GM10266 (cell line): Measurements from ENCODE around the gene MGAT4C.

ENCODE experiments used
- DNase-seq: peaks from one replicate; pipeline ENCODE4 v3.0.0; 2012; ENCODE audit errors: extremely low spot score
- TF ChIP-seq, protein P1 (sequence below): IDR thresholded peaks from 2 replicates; pipeline ENCODE4 v1.5.1; 2012; ENCODE audit warnings: mild to moderate bottlenecking, low read depth; ENCODE audit not compliant: control insufficient read depth, insufficient read depth; ENCODE audit errors: missing control alignments

The MGAT4C gene

DNA sequence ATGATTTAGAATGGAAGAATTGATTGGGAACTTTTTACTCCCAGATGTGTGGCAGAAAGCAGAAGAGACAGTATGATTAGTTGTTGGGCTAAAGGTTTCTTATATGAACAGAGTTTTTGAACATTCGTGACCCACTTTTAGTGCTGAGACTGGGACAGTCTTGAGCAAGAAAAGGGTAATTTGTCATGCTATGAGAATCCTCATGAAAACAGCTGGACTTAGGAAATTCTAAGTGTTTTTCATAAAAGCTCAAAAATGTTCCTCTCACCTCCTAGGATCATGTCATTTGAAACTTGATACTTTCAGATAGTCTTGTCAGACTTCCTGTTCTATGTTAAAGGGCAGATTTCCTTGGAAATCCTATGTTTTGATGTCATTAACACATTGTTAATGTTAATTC, 86.1 kb downstream of the MGAT4C start:
- DNase-seq, result no peak
- TF ChIP-seq, protein P1, sequence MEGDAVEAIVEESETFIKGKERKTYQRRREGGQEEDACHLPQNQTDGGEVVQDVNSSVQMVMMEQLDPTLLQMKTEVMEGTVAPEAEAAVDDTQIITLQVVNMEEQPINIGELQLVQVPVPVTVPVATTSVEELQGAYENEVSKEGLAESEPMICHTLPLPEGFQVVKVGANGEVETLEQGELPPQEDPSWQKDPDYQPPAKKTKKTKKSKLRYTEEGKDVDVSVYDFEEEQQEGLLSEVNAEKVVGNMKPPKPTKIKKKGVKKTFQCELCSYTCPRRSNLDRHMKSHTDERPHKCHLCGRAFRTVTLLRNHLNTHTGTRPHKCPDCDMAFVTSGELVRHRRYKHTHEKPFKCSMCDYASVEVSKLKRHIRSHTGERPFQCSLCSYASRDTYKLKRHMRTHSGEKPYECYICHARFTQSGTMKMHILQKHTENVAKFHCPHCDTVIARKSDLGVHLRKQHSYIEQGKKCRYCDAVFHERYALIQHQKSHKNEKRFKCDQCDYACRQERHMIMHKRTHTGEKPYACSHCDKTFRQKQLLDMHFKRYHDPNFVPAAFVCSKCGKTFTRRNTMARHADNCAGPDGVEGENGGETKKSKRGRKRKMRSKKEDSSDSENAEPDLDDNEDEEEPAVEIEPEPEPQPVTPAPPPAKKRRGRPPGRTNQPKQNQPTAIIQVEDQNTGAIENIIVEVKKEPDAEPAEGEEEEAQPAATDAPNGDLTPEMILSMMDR, result no peak

DNA sequence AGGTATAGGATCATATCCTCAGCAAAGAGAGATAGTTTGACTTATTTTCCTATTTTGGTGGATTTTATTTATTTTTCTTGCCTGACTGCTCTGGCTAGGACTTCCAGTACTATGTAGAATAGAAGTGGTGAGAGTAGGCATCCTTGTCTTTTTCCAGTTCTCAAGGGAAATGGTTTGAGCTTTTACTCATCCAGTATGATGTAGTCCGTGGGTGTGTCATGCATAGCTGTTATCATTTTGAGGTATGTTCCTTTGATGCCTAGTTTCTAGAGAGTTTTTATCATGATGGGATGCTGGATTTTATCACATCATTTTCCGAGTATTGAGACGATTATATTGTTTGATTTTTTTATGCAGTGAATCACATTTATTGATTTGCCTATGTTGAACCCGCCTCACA, 97.2 kb downstream of the MGAT4C start:
- DNase-seq, result no peak
- TF ChIP-seq, protein P1, result no peak

DNA sequence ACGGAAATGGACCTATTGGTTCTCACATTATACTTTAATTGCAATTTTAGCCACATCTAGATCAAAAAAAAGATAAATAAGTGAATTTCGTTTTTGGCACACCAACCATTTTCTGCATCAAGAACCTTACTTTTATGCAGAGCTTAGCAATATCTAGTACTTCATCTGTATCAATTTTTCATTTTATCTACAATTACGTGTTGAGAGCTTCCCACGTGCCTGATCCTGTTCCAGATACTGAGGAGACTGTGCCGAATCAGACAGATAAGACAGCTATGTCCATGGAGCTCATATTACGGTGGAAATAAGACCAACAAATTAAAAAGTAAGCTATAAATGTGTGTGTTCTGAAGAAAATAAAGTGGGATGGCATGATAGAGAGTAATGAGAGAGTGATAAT, 101.6 kb downstream of the MGAT4C start:
- DNase-seq, result no peak
- TF ChIP-seq, protein P1, result no peak

DNA sequence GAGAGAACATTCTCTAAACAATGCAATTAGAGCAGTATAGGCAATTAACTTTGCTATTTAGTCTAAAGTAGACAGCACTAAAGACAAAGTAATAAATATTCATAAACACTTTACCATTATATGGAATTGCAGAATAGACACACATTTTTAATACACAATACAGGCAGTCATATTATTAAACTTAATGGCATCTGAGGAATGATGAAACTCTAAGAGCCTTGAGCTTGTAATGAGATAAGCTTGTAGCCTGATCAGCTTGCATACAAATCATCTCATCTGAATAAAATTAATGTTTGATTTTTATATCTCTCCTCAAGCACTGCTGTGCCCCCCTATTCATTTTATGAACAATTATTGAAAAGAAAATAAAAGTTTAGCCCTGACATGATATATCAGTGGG, 107.6 kb downstream of the MGAT4C start:
- TF ChIP-seq, protein P1, result no peak
- no peak for DNase-seq

DNA sequence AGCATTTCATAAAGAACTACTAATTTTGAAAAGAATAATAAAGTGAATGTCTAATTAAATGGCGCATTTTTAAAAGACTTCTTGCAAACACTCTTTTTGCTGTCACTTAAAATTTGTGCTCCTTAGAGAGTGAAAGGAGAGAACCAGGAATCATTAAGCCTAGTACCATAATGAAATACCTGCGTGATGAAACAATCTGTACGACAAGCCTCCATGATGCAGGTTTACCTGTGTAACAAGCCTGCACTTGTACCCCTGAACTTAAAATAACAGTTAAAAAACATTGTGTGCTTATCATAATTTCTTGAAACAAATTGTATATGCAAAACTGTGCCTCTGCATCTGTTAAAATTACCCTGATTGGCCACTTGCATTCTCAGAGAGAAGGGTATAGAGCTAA, 108.1 kb downstream of the MGAT4C start:
- no peak for DNase-seq
- TF ChIP-seq, protein P1, result no peak

DNA sequence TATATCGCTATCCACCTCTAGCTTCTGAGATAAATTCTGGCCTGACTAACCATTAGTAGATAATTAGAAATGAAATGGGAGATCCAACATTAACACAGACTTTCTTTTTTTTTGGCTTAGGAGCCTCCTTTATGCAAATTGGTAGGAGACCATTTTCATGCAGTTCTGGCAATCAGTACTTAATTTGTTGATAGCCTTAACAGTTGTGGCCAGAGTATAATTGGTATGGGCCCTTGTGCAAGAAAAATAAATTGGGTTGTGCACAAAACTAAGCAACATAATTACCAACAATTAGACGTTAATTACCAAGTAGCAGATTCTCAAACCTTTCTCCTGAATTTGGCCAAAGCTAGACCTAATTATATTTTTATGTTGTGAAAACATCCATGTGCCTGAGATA, 111.0 kb downstream of the MGAT4C start:
- no peak for DNase-seq
- TF ChIP-seq, protein P1, result no peak

DNA sequence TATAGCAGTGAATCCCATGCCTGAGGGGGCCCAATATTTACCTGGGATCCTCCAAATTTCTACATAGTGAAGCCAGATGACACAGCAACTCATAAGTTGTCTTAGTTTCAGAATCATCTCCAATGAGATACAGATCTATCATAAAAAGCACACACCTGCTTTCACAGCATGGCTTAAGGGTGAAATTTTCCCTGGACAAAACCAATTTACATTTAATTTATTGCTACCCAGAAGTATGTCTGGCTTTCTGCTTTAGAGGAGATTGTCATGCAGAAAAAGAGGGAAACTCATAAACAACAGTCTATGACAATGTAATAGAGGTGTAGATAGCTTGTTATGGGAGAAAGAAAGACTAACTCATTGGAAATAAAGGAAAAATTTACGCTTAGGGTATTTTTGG, 113.0 kb downstream of the MGAT4C start:
- DNase-seq, result no peak
- TF ChIP-seq, protein P1, result no peak
